Mesendoderm (in vitro differentiated cells): ENCODE results near the gene GSTM3.
"Not testable (repeated sequence)": the region's sequence is repeated elsewhere in the genome, so short reads cannot be mapped to it uniquely, and the experiment has no call there.

ENCODE experiments used
- DNase-seq: peaks from one replicate; pipeline ENCODE4 v3.0.0; 2013
- H2AK5ac ChIP-seq: 2 replicates; pipeline ENCODE4 v1.6.1; 2013; ENCODE audit warnings: low read length, inconsistent platforms
- H2BK120ac ChIP-seq: 2 replicates; pipeline ENCODE4 v1.6.1; 2013; ENCODE audit warnings: low read depth, mild to moderate bottlenecking, low read length, moderate library complexity, mixed read lengths
- H2BK15ac ChIP-seq: replicated peaks from 2 replicates; pipeline ENCODE4 v1.6.1; 2013; ENCODE audit warnings: low read depth, mild to moderate bottlenecking, moderate library complexity
- H2BK5ac ChIP-seq: 2 replicates; pipeline ENCODE4 v1.6.1; 2013; ENCODE audit warnings: low read length, inconsistent platforms
- H3K18ac ChIP-seq: 2 replicates; pipeline ENCODE4 v1.6.1; 2013; ENCODE audit warnings: mild to moderate bottlenecking, low read length, mixed read lengths
- H3K23ac ChIP-seq: one replicate; pipeline ENCODE4 v1.6.1; 2013; ENCODE audit warnings: low read length
- H3K27ac ChIP-seq: 2 replicates; pipeline ENCODE4 v1.5.1; 2013; ENCODE audit warnings: low read depth, mild to moderate bottlenecking, inconsistent platforms, low read length, moderate library complexity
- H3K27me3 ChIP-seq: 2 replicates; pipeline ENCODE4 v1.6.1; 2013; ENCODE audit warnings: low read length, control low read depth, mild to moderate bottlenecking, inconsistent platforms; ENCODE audit not compliant: insufficient read depth, poor library complexity
- H3K36me3 ChIP-seq: 2 replicates; pipeline ENCODE4 v1.6.1; 2013; ENCODE audit warnings: low read length, inconsistent platforms; ENCODE audit not compliant: control insufficient read depth, insufficient read depth
- H3K4ac ChIP-seq: one replicate; pipeline ENCODE4 v1.6.1; 2013; ENCODE audit warnings: low read depth, mild to moderate bottlenecking, low read length, moderate library complexity
- H3K4me1 ChIP-seq: 2 replicates; pipeline ENCODE4 v1.6.1; 2013; ENCODE audit warnings: low read depth, low read length, inconsistent platforms; ENCODE audit not compliant: control insufficient read depth
- H3K4me2 ChIP-seq: 2 replicates; pipeline ENCODE4 v1.6.1; 2013; ENCODE audit warnings: low read length
- H3K4me3 ChIP-seq: 2 replicates; pipeline ENCODE4 v1.5.1; 2013; ENCODE audit warnings: mild to moderate bottlenecking, low read length
- H3K56ac ChIP-seq: one replicate; pipeline ENCODE4 v1.6.1; 2013; ENCODE audit warnings: low read length
- H3K79me1 ChIP-seq: 2 replicates; pipeline ENCODE4 v1.6.1; 2013; ENCODE audit warnings: low read length, inconsistent platforms
- H3K79me2 ChIP-seq: 2 replicates; pipeline ENCODE4 v1.6.1; 2013; ENCODE audit warnings: mild to moderate bottlenecking, low read length; ENCODE audit not compliant: control insufficient read depth, insufficient read depth
- H3K9ac ChIP-seq: 2 replicates; pipeline ENCODE4 v1.6.1; 2013; ENCODE audit warnings: low read length, inconsistent platforms
- H4K5ac ChIP-seq: one replicate; pipeline ENCODE4 v1.6.1; 2013; ENCODE audit warnings: low read length
- H4K8ac ChIP-seq: one replicate; pipeline ENCODE4 v1.6.1; 2013; ENCODE audit warnings: low read depth, mild to moderate bottlenecking, control low read depth, low read length, moderate library complexity
- WGBS: extraction: QIAGEN DNeasy Blood & Tissue Kit; methylation state at CpG from one replicate; pipeline ENCODE4 v1.1.7; 2013; ENCODE audit warnings: low lambda C conversion rate, missing lambda C conversion rate; ENCODE audit not compliant: insufficient coverage; ENCODE audit errors: extremely low coverage; 5-methylcytosine and 5-hydroxymethylcytosine counted together

The GSTM3 gene

DNA sequence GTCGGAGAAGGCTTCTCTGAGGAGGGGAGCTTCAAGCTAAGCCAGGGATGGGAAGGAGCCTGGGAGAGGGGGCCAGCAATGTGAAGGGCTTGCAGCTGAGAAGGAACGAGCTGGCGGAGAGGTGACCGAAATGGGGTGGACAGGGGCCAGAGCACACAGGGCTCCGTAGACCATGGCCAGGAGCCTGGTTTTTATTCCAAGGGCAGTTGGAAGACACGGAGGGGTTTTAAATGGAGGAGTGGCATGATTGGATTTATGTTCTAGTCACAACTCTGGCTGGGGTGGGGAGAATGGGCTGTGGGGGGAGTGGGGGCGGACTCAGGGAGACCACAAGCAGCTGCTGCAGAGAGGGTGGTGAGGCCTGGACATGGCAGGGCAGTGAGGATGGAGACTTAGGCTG, 28.0 kb upstream of the GSTM3 start:
- DNase-seq: no peak
- Histone ChIP-seq H3K18ac (no peak overlapping the region), H3K36me3 (no peaks in the 10 kb centered on the region), H4K5ac (no peak overlapping the region), H4K8ac (no peak overlapping the region), H3K56ac (no peak overlapping the region), H3K79me1 (no peaks in the 10 kb centered on the region), H3K4ac (no peak overlapping the region), H3K27me3 (no peaks in the 10 kb centered on the region), H3K27ac (no peak overlapping the region), H2AK5ac (no peak overlapping the region), H3K23ac (no peak overlapping the region), H2BK5ac (no peak overlapping the region), H3K4me1 (no peaks in the 10 kb centered on the region), H2BK15ac (no peak overlapping the region), H3K79me2 (no peaks in the 10 kb centered on the region), H3K4me2 (no peak overlapping the region), H3K4me3 (no peak overlapping the region), H3K9ac (no peak overlapping the region), H2BK120ac (no peak overlapping the region)
- WGBS: no CpG with 5 or more reads among the region's 7 CpGs

GRCh38 chr1:109768335-109768650, 27.5 kb upstream of the GSTM3 start:
- no CpG with 5 or more reads among the region's 2 CpGs for WGBS
- no peak for DNase-seq
- no peak overlapping the region for H2BK5ac ChIP-seq

GRCh38 chr1:109767637-109768334, 26.9 kb upstream of the GSTM3 start:
- H3K4me3 ChIP-seq: no peak overlapping the region
- no peak overlapping the region for H2BK15ac ChIP-seq
- H3K23ac ChIP-seq: no peak overlapping the region
- H3K79me2 ChIP-seq: no peaks in the 10 kb centered on the region
- H2AK5ac ChIP-seq: no peak overlapping the region
- H3K18ac ChIP-seq: no peak overlapping the region
- H3K4me2 ChIP-seq: no peak overlapping the region
- no peak overlapping the region for H3K27ac ChIP-seq
- no peak for DNase-seq
- H3K56ac ChIP-seq: no peak overlapping the region
- no peak overlapping the region for H4K8ac ChIP-seq
- no peaks in the 10 kb centered on the region for H3K4me1 ChIP-seq
- H2BK5ac ChIP-seq: no peak overlapping the region
- H3K27me3 ChIP-seq: no peaks in the 10 kb centered on the region
- no peaks in the 10 kb centered on the region for H3K36me3 ChIP-seq
- no peaks in the 10 kb centered on the region for H3K79me1 ChIP-seq
- no peak overlapping the region for H4K5ac ChIP-seq
- no peak overlapping the region for H3K4ac ChIP-seq
- no peak overlapping the region for H2BK120ac ChIP-seq
- no CpG with 5 or more reads among the region's 10 CpGs for WGBS
- H3K9ac ChIP-seq: no peak overlapping the region

More at GRCh38 chr1:109768335-109768650, 27.5 kb upstream of the GSTM3 start:
- Histone ChIP-seq H3K4me1 (no peaks in the 10 kb centered on the region), H2BK15ac (no peak overlapping the region), H3K18ac (no peak overlapping the region), H4K5ac (no peak overlapping the region), H3K4me2 (no peak overlapping the region), H3K4me3 (no peak overlapping the region), H3K36me3 (no peaks in the 10 kb centered on the region), H3K23ac (no peak overlapping the region), H3K4ac (no peak overlapping the region), H4K8ac (no peak overlapping the region), H3K9ac (no peak overlapping the region), H3K56ac (no peak overlapping the region), H3K27me3 (no peaks in the 10 kb centered on the region), H3K27ac (no peak overlapping the region), H2BK120ac (no peak overlapping the region), H2AK5ac (no peak overlapping the region), H3K79me1 (no peaks in the 10 kb centered on the region), H3K79me2 (no peaks in the 10 kb centered on the region)

DNA sequence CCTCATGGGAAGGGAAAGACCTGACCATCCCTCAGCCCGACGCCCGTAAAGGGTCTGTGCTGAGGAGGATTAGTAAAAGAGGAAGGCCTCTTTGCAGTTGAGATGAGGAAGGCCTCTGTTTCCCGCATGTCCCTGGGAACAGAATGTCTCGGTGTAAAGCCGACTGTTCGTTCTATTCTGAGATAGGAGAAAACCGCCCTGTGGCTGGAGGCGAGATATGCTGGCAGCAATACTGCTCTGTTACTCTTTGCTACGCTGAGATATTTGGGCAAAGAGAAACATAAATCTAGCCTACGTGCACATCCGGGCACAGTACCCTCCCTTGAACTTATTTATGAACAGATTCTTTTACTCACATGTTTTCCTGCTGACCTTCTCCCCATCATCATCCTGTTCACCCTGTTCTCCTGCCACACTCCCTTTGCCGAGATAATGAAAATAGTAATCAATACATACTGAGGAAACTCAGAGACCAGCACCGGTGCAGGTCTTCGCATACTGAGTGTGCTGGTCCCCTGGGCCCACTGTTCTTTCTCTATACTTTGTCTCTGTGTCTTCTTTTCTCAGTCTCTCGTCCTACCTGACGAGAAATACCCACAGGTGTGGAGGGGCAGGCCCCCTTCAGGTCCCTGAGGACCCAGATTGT, 26.3 kb upstream of the GSTM3 start:
- H3K18ac ChIP-seq, DNase-seq, H3K4me1 ChIP-seq, H3K4me2 ChIP-seq, H3K9ac ChIP-seq, H3K56ac ChIP-seq, H3K27ac ChIP-seq, H3K4me3 ChIP-seq, H2BK5ac ChIP-seq, H3K23ac ChIP-seq, H3K36me3 ChIP-seq, H4K5ac ChIP-seq, H2AK5ac ChIP-seq, H2BK15ac ChIP-seq, H3K27me3 ChIP-seq, H4K8ac ChIP-seq, H2BK120ac ChIP-seq, H3K79me2 ChIP-seq, H3K4ac ChIP-seq, H3K79me1 ChIP-seq: not testable (repeated sequence)
- WGBS: no CpG with 5 or more reads among the region's 17 CpGs

DNA sequence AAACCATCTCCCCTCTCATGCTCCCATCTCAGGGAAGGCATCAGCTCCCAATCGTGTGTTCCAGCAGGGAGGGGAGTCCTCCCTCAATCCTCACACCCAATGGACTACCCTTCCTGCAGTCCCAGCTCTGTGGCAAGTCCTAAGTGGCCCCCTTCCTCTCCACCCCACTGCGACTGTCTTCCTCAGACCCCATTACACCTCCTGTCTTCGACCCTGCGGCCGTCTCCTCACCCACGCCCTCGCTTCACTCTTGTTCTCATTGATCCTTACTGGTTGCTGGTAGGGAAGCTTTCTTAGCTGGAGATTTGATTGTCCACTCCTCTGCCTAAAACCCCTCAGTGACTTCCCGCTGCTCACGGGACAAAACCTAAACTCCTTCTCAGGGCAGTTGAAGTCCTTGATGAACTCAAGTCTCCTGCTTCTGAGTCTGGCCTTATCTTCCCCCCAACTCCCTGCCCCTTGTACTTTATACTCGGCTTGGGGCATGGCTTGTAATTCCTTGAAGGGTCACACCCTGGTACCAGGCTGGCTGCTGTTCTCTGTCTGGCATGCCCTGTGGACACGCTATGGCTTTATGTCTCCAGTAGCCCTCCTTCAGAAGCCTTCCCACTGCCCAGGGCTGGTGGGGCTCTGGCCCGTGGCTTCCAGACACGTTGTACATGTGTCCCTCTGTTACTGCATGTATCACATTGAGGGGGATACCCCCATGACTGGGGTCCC, 25.2 kb upstream of the GSTM3 start:
- Histone ChIP-seq H2AK5ac (no peak overlapping the region), H2BK5ac (no peak overlapping the region), H3K27me3 (no peaks in the 10 kb centered on the region), H3K4me2 (no peak overlapping the region), H3K9ac (no peak overlapping the region), H3K56ac (no peak overlapping the region), H3K79me1 (no peaks in the 10 kb centered on the region), H3K4ac (no peak overlapping the region), H3K79me2 (no peaks in the 10 kb centered on the region), H4K5ac (no peak overlapping the region), H3K18ac (no peak overlapping the region), H3K4me3 (no peak overlapping the region), H3K4me1 (no peaks in the 10 kb centered on the region), H2BK15ac (no peak overlapping the region), H3K23ac (no peak overlapping the region), H3K27ac (no peak overlapping the region), H2BK120ac (no peak overlapping the region), H3K36me3 (no peaks in the 10 kb centered on the region), H4K8ac (no peak overlapping the region)
- WGBS: no CpG with 5 or more reads among the region's 13 CpGs
- no peak for DNase-seq
